ENCODE data around the gene CEP55.

The CEP55 gene

DNA sequence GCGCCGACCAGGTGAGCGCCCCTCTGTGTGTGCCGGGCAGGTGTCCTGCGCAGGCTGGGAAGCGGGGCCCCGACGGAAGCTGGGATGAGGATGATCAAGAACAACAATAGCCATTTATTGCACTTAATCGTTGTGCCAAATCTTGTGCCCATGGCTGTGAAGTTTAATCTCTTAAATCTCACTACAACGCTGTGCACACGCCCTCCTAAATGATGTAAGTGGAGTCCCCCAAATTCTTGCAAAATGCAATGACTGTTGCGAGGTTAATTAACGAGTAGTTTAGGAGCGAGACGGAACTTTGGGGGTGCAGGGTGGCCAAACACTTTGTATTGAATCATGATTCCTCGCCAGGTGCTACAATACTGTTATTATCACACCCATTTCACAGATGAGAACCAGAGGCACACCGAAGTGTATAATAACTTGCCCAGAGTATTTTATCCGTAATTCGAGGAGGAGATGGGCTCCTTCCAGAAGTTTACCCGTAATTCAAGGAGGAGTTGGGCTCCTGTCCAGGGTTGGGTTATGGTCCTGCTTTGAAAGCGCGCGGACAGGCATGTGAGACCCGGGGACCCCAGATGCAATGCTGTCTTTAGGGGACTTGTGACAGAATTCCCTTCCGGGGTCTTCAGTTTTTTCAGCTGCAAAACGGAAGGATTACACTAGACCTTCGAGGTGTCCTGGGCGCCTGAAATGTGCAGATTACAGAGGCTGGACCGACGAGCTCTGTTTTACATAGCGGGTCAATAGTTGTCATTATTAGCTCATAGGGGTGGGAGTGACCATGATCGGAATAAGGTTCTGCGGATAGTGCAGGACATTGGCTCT lies 71.1 kb downstream of the CEP55 start:
- peak in 1 of 3 donors; percentile 44 for DNase-seq

DNA sequence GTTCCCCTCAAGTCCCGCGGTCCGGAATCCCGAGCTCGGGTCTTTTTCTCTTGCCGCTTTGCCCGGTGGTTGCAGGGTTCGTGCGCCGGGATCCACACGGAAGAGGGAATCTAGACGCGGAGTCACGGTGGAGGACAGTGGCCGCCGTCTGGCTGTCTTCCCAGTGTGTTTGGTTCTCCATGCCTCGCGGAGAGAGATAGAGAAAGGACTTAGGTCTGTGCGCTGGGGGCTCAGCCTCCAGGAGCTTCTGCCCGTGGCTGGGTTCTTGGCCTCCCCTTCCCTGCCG lies 71.6 kb downstream of the CEP55 start:
- DNase-seq = no peak

DNA sequence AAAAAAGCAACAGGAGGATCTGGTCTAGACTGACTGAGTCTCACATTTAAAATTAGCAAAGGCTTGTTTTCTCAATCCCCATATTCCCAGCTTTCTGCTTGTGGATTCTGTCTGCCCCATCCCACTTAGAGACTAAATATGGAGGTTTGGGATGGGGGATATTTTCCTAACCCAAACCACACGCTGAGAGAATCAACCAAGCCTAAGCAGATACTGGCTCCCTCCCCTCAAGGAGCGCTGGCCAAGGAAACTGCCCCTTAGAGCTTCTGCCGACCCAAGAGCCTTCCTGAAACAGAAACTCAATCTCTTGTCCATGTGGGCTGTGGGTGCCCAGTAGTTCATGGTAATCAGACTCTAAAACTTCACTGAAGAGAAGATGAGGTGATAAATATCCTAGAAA lies 74.0 kb downstream of the CEP55 start:
- no peak for DNase-seq

DNA sequence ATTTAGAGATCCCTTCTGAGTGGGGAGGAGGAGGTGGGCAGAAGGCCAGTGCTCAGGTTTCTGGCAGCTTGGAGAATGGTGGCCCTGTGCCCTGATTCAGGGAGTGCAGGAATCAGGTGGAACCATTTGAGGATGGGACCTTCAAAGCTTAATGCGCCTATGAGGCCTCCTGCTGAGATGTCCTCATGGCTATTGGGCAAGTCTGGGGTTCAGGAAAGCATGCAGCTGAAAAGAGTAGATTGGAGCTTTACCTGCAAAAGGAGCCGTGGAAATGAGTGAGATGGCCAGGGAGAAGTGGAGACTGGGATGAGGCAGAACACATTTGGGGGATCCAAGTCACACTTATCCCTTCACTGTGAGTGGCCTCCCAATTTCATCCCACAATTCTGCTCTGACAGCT lies 76.2 kb downstream of the CEP55 start:
- DNase-seq = no peak

DNA sequence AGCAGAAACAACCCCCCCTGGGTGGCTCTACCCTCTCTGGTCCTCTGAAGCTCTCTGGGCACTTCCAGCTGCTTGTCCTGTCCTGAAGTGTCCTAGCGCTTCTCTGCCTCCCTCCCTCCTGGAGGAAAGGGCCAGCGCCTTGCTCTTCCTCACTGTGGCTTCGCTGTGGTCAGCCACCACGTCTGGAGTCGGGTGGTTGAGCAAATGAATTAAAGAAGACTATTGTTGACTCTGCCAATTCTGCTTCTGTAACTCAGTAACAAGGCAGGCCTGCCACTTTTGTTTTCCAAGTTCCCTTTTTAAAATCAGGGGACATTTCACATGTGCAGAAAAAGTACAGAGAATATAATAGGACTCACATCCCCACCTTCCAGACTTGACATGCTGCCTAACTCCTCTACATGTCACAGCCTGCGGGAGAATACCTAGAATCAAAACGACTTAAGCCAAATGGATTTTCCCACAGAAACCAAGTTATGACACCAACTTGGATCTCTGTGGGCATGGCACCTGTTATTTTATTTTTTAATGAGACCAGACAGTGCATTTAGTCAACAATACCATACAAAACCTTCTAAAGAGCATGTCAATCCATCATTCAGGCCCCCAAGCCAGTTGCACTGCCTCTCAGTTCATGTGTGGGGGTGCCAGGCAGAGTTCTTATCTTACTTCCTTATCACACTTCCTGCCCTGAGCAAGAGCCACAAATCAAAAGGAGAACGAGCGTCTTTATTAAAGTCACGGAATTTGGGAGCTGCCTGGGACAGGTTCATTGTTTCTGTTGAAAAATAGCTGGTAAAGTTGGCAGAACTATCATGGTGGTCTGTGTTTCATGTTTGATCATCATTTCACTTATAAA lies 76.9 kb downstream of the CEP55 start:
- DNase-seq = peak; percentile 57 to 70 (median 65)

DNA sequence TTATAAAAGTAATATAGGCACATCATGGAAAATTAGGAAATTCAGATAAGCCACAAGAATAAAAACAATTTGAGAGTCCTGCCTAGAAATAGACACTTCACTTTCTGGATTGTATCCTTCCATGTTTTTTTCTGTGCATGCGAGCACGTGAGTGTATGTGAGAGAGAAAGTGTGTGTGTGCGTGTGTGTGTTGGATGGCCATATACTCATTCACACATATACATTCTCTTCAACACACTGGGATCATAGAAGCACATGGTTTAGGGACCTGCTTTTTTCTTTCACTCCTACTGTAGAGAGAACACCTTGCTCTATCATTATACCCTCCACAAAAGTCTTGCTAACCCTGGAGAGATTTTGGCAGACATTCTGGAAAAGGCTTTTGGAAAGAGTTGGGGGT lies 77.5 kb downstream of the CEP55 start:
- DNase-seq = no peak

DNA sequence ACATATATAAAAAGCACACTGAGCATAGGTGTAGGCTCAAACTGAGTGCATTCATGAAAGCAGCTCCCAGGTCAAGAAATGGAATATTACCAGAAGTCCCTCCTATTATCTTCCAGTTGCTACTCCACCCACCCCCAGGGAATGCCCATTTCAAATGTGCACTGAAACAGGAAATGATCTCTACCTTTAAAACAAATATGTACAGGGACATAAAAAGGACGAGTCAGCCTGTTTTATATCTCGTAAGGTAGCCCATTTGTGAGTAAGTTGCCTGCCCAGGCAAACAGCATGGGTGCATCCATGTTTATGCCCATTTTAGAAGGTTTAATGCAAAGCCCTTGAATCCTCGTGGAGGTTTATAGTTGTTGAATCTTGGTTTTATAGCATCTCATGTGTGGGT lies 80.5 kb downstream of the CEP55 start:
- no peak for DNase-seq

DNA sequence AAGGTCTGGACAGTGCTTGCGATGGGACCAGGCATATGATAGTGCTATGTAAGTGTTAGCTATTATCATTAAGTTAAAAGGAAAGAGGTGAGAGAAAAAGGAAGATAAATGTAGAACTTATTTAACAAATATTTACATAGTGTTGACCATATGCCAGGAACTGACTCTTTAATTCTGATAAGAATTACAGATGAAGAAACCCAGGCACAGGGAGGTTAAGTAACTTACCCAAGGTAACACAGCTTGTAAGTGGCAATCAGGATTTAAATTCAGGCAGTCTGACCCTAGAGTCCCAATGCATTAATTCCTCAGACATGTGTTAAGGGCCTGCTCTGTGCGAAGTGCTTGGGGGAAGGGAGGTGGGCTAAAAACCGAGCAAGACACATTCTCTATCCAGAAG lies 81.2 kb downstream of the CEP55 start:
- DNase-seq = no peak
